CD4-positive, alpha-beta T cell (primary cell): Measurements from ENCODE around the gene NPPB. TPM values are rescaled to one million over a fixed set of nuclear protein-coding genes. Genes with fewer than 3 reads are reported as not detected.

ENCODE experiments used
- ATAC-seq: fragments of 200-7000 bp; cut with Tn5 transposase; one replicate; pipeline ENCODE4 v1.10.0; 2022; ENCODE audit warnings: mild to moderate bottlenecking; ENCODE audit not compliant: poor library complexity
- CTCF ChIA-PET: fragments of 350-600 bp; sonication (Branson Sonifier 250); formaldehyde crosslinking; loops from one replicate; lab custom pipeline; 2021; ENCODE audit warnings: antibody characterized with exemption, inconsistent platforms; lab: Charles Lee
- POLR2A ChIA-PET: fragments of 350-600 bp; sonication (Branson Sonifier 250); formaldehyde crosslinking; loops from one replicate; lab custom pipeline; 2021; ENCODE audit warnings: antibody characterized with exemption, inconsistent platforms; lab: Charles Lee
- DNase-seq, 14 experiments: peaks; one replicate each; pipeline ENCODE4 v3.0.0-alpha.2; 2013 to 2020; ENCODE audit warnings: mixed read lengths in 2 of 14
- H3K27ac ChIP-seq, 2 donors: one replicate each; pipeline versions ENCODE4 v1.5.1 to v1.7.0; 2013; ENCODE audit warnings: low read length in 2 of 2, low read depth in 1 of 2, mild to moderate bottlenecking in 1 of 2
- H3K27me3 ChIP-seq, 2 experiments: 1 replicate in 1 of 2; 2 replicates in 1 of 2; pipeline versions ENCODE4 v1.6.1 to v1.7.0; 2013; ENCODE audit warnings: low read length in 2 of 2, control low read depth in 1 of 2, mild to moderate bottlenecking in 1 of 2, moderate library complexity in 1 of 2; ENCODE audit not compliant: insufficient read depth in 2 of 2, control insufficient read depth in 1 of 2
- H3K36me3 ChIP-seq: one replicate; pipeline ENCODE4 v1.6.1; 2013; ENCODE audit warnings: low read length, control low read depth; ENCODE audit not compliant: insufficient read depth
- H3K4me1 ChIP-seq: one replicate; pipeline ENCODE4 v1.6.1; 2013; ENCODE audit warnings: low read length, control low read depth; ENCODE audit not compliant: insufficient read depth
- H3K4me3 ChIP-seq: one replicate; pipeline ENCODE4 v1.5.1; 2013; ENCODE audit warnings: mild to moderate bottlenecking, low read length, moderate library complexity
- H3K9me3 ChIP-seq, 2 experiments: 1 replicate in 1 of 2; 2 replicates in 1 of 2; pipeline versions ENCODE4 v1.6.1 to v1.7.0; 2013; ENCODE audit warnings: low read length in 2 of 2, mild to moderate bottlenecking in 2 of 2, control low read depth in 1 of 2, moderate library complexity in 1 of 2; ENCODE audit not compliant: control insufficient read depth in 1 of 2, insufficient read depth in 1 of 2
- H3K27ac Mint-ChIP-seq: one replicate; pipeline ENCODE4 v1.8.0; 2020; ENCODE audit warnings: mixed read lengths
- H3K27me3 Mint-ChIP-seq: one replicate; pipeline ENCODE4 v1.8.0; 2021; ENCODE audit warnings: mixed read lengths
- H3K36me3 Mint-ChIP-seq: one replicate; pipeline ENCODE4 v1.8.0; 2021; ENCODE audit warnings: low read depth, mixed read lengths
- H3K4me1 Mint-ChIP-seq: one replicate; pipeline ENCODE4 v1.8.0; 2021; ENCODE audit warnings: low read depth, mixed read lengths
- H3K4me3 Mint-ChIP-seq: one replicate; pipeline ENCODE4 v1.8.0; 2020; ENCODE audit warnings: mild to moderate bottlenecking, mixed read lengths
- H3K9me3 Mint-ChIP-seq: one replicate; pipeline ENCODE4 v1.8.0; 2020; ENCODE audit warnings: mixed read lengths
- CTCF ChIP-seq: fragments of 200-600 bp; IDR thresholded peaks from one replicate; pipeline ENCODE4 v1.8.0; 2022; ENCODE audit warnings: antibody characterized with exemption, mild to moderate bottlenecking
- intact Hi-C, 2 experiments: fragments of 100-400 bp; cut with DNase I in 1 of 2; cut with micrococcal nuclease in 1 of 2; formaldehyde crosslinking; loops; one replicate each; pipeline versions ENCODE4 v1.15.1 to v1.9.0; 2023 to 2025; cut with DNase I, micrococcal nuclease
- total RNA-seq, 174 experiments: library from RNA in 2 of 174; stranded (reverse) in 2 of 174; gene quantifications; one replicate each; pipeline ENCODE4 v1.2.3 and lab custom pipeline; 2021 to 2026

The NPPB gene
- total RNA-seq, 2 experiments from 2014 or later = not detected

- Histone ChIP-seq H3K27ac (no peak overlapping the region), H3K36me3 (no peaks in the 10 kb centered on the region), H3K27me3 (peaks cover 2% of the 10 kb centered on the region in 2 experiments), H3K4me1 (no peaks in the 10 kb centered on the region), H3K9me3 (peaks cover 0 to 12% of the 10 kb centered on the region in 2 experiments), H3K4me3 (no peak overlapping the region)
- no peak for TF ChIP-seq CTCF
- H3K4me1 Mint-ChIP-seq = no peaks in the 10 kb centered on the region
- ATAC-seq = no peak
- CTCF ChIA-PET = no interaction called here
- no peaks in the 10 kb centered on the region for H3K9me3 Mint-ChIP-seq
- peaks cover 14% of the 10 kb centered on the region for H3K27me3 Mint-ChIP-seq
- H3K36me3 Mint-ChIP-seq = no peaks in the 10 kb centered on the region
- no peak for DNase-seq
- intact Hi-C loops = no loop called here
- H3K27ac Mint-ChIP-seq = no peak overlapping the region
- no peak overlapping the region for H3K4me3 Mint-ChIP-seq
- POLR2A ChIA-PET = no interaction called here
Observed at GRCh38 chr1:11880181-11880575, 21.4 kb upstream of the NPPB start.

- ChIA-PET CTCF (no interaction called here), POLR2A (no interaction called here)
- no peak overlapping the region for H3K4me3 Mint-ChIP-seq
Observed at GRCh38 chr1:11879311-11880180, 20.8 kb upstream of the NPPB start.

GRCh38 chr1:11878891-11879190, 20.1 kb upstream of the NPPB start:
- intact Hi-C loops = no loop called here
- POLR2A ChIA-PET = no interaction called here
- Mint-ChIP-seq H3K36me3 (no peaks in the 10 kb centered on the region), H3K4me1 (no peaks in the 10 kb centered on the region), H3K27me3 (peaks cover 16% of the 10 kb centered on the region), H3K27ac (no peak overlapping the region), H3K9me3 (no peaks in the 10 kb centered on the region), H3K4me3 (no peak overlapping the region)
- Histone ChIP-seq H3K4me3 (no peak overlapping the region), H3K9me3 (peaks cover 0 to 12% of the 10 kb centered on the region in 2 experiments), H3K36me3 (no peaks in the 10 kb centered on the region), H3K27me3 (peaks cover 4% of the 10 kb centered on the region in 2 experiments), H3K27ac (no peak overlapping the region), H3K4me1 (no peaks in the 10 kb centered on the region)
- CTCF ChIA-PET = no interaction called here
- TF ChIP-seq CTCF = no peak
- ATAC-seq (no peak), DNase-seq (no peak)

More at GRCh38 chr1:11879311-11880180, 20.8 kb upstream of the NPPB start:
- Mint-ChIP-seq H3K36me3 (no peaks in the 10 kb centered on the region), H3K27ac (no peak overlapping the region), H3K4me1 (no peaks in the 10 kb centered on the region), H3K27me3 (peaks cover 14% of the 10 kb centered on the region), H3K9me3 (no peaks in the 10 kb centered on the region)
- peaks cover 2 to 4% of the 10 kb centered on the region in 2 experiments for H3K27me3 ChIP-seq
- H3K9me3 ChIP-seq = peaks cover 0 to 12% of the 10 kb centered on the region in 2 experiments
- intact Hi-C loops = no loop called here
- H3K27ac ChIP-seq = no peak overlapping the region
- DNase-seq = no peak
- H3K36me3 ChIP-seq = no peaks in the 10 kb centered on the region
- no peaks in the 10 kb centered on the region for H3K4me1 ChIP-seq
- ATAC-seq = no peak
- no peak overlapping the region for H3K4me3 ChIP-seq
- TF ChIP-seq CTCF = no peak
